DMS53 (cell line): ENCODE results near the gene RAB3A.
A peak's percentile ranks its signal among the peaks of the same experiment; 100 is the strongest.

Experiments used
- DNase-seq: peaks from one replicate; lab custom pipeline; 2025; lab: John Stamatoyannopoulos, UW

RAB3A gene

GRCh38 chr19:18197306-18197705 lies 6.5 kb downstream of the RAB3A start:
- DNase-seq: no peak

- DNase-seq: no peak
Observed at GRCh38 chr19:18196511-18196845, 7.4 kb downstream of the RAB3A start.

GRCh38 chr19:18194554-18195238 lies 9.1 kb downstream of the RAB3A start:
- DNase-seq: no peak

- DNase-seq: no peak
Observed at GRCh38 chr19:18194181-18194530, 9.7 kb downstream of the RAB3A start.

GRCh38 chr19:18193388-18194180 lies 10.3 kb downstream of the RAB3A start:
- DNase-seq: peak; percentile 28

GRCh38 chr19:18192673-18193387 lies 11.0 kb downstream of the RAB3A start, which contains the start of gene MPV17L2:
Gene MPV17L2, plus strand, starts transcription at chr19:18193218. Its CDS starts 64 bp downstream, at chr19:18193282.
- DNase-seq: peak; percentile 99

GRCh38 chr19:18191640-18192062 lies 12.2 kb downstream of the RAB3A start:
- no peak for DNase-seq

- no peak for DNase-seq
Observed at GRCh38 chr19:18190278-18190677, 13.6 kb downstream of the RAB3A start.

GRCh38 chr19:18185538-18185937 lies 18.3 kb downstream of the RAB3A start:
- no peak for DNase-seq

- DNase-seq: no peak
Observed at GRCh38 chr19:18183529-18183928, 20.3 kb downstream of the RAB3A start.

- DNase-seq: no peak
Observed at GRCh38 chr19:18179957-18180356, 23.9 kb downstream of the RAB3A start.

GRCh38 chr19:18176367-18177310 lies 27.2 kb downstream of the RAB3A start:
- DNase-seq: no peak

- no peak for DNase-seq
Observed at GRCh38 chr19:18174983-18175382, 28.9 kb downstream of the RAB3A start.

GRCh38 chr19:18173572-18174288 lies 30.1 kb downstream of the RAB3A start, which contains the start of gene IFI30:
Gene IFI30, plus strand, starts transcription at chr19:18173813. Its CDS starts 29 bp downstream, at chr19:18173842.
- peak; percentile 93 for DNase-seq

GRCh38 chr19:18173054-18173571 lies 30.7 kb downstream of the RAB3A start:
- no peak for DNase-seq

GRCh38 chr19:18172331-18173053 lies 31.4 kb downstream of the RAB3A start:
- no peak for DNase-seq

- DNase-seq: no peak
Observed at GRCh38 chr19:18171605-18172327, 32.1 kb downstream of the RAB3A start.

- no peak for DNase-seq
Observed at GRCh38 chr19:18170714-18171255, 33.1 kb downstream of the RAB3A start.
